NAMALWA (cell line): ENCODE results near the gene PSMC6.
"Not testable (repeated sequence)": the region's sequence is repeated elsewhere in the genome, so short reads cannot be mapped to it uniquely, and the experiment has no call there.

Experiments used
- DNase-seq: peaks from one replicate; pipeline ENCODE4 v3.0.0-alpha.2; 2015; ENCODE audit warnings: low spot score

PSMC6 gene

GRCh38 chr14:52723514-52724359 is 16.7 kb downstream of the PSMC6 start:
- no peak for DNase-seq

DNA sequence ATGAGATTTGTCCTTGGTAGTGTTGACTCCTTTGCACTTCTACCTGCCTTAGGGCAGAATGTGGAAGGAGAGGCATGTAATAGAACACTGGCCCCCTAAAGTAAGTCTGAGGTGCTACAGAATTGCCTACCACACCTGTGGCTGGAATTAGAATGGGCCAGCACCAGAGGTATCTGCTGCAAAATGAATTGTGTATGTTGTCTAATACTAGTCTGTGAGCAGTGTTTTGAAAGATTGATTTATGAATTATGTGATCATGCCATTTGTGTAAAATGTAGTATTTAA is 17.3 kb downstream of the PSMC6 start:
- no peak for DNase-seq

DNA sequence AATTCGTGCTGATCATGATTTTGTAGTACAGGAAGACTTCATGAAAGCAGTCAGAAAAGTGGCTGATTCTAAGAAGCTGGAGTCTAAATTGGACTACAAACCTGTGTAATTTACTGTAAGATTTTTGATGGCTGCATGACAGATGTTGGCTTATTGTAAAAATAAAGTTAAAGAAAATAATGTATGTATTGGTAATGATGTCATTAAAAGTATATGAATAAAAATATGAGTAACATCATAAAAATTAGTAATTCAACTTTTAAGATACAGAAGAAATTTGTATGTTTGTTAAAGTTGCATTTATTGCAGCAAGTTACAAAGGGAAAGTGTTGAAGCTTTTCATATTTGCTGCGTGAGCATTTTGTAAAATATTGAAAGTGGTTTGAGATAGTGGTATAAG is 20.5 kb downstream of the PSMC6 start:
- DNase-seq, result not testable (repeated sequence)

DNA sequence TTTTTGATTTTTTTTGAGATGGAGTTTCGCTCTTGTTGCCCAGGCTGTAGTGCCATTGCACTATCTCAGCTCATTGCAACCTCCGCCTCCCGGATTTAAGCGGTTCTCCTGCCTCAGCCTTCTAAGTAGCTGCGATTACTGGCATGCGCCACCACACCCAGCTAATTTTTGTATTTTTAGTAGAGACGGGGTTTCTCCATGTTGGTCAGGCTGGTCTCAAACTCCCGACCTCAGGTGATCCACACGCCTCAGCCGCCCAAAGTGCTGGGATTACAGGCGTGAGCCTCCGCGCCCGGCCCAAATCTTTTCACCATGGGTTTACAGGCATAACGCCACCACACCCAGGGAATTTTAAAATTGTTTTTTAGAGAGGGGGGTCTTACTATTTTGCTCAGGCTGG is 22.0 kb downstream of the PSMC6 start:
- not testable (repeated sequence) for DNase-seq

GRCh38 chr14:52729585-52729924 is 22.6 kb downstream of the PSMC6 start:
- DNase-seq, result no peak

GRCh38 chr14:52729925-52730708 is 23.1 kb downstream of the PSMC6 start, which contains the start of gene STYX:
STYX (plus strand) TSS chr14:52730166; CDS start chr14:52730475, 309 bp downstream.
- DNase-seq, result peak; percentile 93

DNA sequence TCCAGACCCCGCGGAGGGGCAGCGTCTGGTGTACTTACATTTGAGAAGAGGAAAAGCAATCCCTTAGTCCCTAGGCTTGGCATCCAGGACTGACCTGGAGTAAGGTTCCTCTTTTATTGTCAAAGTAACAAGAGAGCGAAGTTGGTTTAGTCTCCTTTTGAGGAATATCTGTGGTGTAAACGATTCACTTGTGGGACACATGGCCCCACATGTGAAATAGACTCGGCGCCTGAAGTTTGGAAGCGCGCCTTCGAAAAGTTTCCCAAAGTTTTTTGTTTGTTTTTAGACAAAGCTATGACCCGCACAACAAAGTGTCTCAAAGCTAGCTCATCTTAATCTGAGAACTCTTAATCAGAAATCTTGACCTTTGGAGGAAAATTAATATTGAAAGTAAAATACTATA is 23.7 kb downstream of the PSMC6 start:
- no peak for DNase-seq

DNA sequence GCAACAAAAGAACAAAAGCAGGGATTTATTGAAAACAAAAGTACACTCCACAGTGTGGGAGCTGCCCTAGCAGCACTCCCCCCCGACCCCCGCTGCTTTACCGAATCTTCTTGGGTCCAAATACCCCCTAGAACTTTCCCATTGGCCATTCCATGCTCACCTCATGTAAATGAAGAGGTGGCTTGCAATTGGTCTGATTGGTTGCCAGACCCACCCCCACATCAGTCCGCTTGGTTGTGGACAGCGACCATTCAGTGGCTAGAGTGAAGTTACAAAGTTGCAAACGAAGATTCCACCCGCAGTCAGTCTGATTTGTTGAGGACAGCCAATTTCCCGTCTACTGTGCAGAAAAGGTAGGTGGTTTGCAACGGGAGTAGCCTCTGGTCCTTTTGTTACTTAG is 26.8 kb downstream of the PSMC6 start:
- DNase-seq, result no peak

DNA sequence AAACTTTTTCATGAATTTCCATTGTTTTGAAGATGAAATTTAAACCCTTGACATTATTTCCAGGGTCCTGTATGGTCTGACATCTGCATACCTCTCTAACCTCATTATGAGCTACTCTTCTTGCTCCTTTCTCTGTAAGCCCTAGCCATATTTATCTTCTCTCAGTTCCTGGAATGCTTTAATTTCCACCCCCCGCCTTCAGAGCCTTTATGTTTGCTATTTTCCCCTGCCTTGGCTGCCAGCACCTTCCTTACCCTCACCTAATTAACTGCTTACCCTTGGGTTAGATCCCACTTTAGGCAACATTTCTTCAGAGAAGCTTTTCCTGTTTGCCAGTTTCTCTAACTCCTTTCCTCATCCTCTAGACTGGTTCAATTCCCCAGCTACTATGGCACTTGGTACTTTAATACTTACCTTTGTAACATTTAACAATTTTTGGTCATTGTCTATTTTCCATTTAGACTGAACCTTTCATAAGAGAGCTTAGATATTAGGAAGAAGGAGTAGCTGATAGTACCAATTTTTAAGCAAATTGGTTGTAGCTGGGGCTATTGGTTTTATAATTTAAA is 29.0 kb downstream of the PSMC6 start:
- DNase-seq, result no peak

DNA sequence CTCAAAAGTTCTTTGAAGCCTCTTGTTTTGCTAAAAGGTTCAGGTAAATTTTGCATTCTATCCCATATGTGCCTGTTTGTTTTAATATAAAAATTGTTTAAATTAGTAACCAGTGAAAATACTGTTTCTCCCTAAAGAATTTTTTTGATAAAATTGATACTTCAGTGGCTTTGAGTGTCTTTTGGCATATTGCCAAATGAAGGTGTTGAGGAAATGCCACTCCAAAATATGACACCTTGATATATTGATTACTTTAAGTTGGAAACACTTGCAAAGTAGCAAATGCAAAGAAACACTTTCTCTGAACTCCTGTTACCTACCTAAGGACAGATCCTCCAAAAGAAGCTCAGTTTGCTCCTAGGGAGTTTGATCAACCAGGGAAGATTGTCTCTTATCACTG is 31.4 kb downstream of the PSMC6 start:
- no peak for DNase-seq

DNA sequence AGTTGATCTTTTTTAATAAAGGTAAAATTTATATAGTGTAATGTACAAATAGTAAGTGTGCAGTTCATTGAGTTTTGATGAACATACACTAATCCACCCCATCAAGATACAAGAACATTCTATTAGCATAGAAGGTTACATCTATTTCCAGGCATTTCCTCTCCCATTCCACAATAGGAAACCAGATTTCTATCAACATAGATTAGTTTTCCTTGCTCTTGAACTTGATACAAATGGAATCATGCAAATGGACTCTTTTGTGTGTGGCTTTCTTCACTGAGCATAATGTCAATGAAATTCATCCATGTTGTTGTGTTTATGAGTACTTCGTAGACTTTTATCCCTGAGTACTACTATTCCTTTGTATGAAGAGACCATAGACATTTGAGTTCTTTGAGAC is 33.8 kb downstream of the PSMC6 start:
- DNase-seq, result no peak

- peak; percentile 15 for DNase-seq
Observed at GRCh38 chr14:52741865-52742264, 34.9 kb downstream of the PSMC6 start.

DNA sequence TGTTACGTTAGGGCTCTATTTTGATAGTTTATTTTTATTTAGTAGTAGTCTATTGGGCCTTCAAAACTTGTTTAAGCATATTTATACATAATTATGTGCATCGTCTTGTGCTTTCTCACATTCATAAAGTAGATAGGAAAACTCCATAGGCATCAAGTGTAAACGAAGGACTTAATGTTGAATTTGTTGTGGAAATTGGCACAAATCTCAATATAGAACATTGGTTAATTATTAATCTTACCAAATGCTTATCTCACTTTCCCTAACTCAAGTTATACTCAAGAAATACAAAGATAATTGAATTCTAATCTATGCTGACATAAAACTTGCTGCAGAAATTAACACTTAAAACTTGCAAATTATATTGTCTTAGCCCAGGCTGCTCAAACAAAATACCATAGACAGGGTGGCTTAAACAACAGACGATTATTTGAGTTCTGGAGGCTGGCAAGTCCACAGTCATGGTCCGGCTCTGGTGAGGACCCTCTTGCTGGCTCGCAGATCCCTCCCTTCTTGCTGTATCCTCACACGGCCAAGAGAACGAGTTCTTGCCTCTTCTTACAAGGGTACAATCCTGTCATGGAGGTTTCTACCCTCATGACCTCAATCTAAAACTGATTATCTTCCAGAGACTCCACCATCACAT is 41.8 kb downstream of the PSMC6 start:
- no peak for DNase-seq

GRCh38 chr14:52755607-52756316 is 48.8 kb downstream of the PSMC6 start:
- no peak for DNase-seq

DNA sequence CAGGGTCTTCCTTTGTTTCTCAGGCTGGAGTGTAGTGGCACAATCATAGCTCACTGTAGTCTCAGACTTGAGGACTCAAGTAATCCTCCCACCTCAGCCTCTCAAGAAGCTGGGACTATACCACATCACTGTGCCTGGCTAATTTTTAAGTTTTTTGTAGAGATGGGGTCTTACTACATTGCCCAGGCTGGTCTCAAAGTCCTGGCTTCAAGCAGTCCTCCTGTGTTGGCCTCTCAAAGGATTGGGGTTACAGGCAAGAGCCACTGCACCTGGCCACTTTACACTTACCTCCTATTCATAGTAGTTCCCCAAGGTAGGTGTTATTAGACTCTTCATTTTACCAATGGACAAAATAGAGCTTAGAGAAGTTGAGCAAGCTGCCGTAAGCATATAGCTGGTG is 52.1 kb downstream of the PSMC6 start:
- DNase-seq, result no peak

- not testable (repeated sequence) for DNase-seq
Observed at GRCh38 chr14:52762923-52763322, 55.9 kb downstream of the PSMC6 start.

- DNase-seq, result no peak
Observed at GRCh38 chr14:52767058-52767833, 60.2 kb downstream of the PSMC6 start.

- DNase-seq, result no peak
Observed at GRCh38 chr14:52769887-52770286, 62.9 kb downstream of the PSMC6 start.

- no peak for DNase-seq
Observed at GRCh38 chr14:52776816-52777215, 69.8 kb downstream of the PSMC6 start.
